T-helper 1 cell treated with Interleukin-12 subunit alpha and Interleukin-12 subunit beta and Interleukin-4 antibody, amounts not matched to agents 30 μg/mL and 1 μg/mL, for 36 hours (primary cell): ENCODE measurements around the gene C16orf95.

Experiments
- H3K27ac Mint-ChIP-seq: one replicate; pipeline ENCODE4 v1.8.0; 2021; ENCODE audit warnings: mild to moderate bottlenecking, mixed read lengths
- H3K27me3 Mint-ChIP-seq: one replicate; pipeline ENCODE4 v1.8.0; 2021; ENCODE audit warnings: low read depth, mixed read lengths
- H3K36me3 Mint-ChIP-seq: one replicate; pipeline ENCODE4 v1.8.0; 2021; ENCODE audit warnings: low read depth, mixed read lengths
- H3K4me1 Mint-ChIP-seq: one replicate; pipeline ENCODE4 v1.8.0; 2021; ENCODE audit warnings: low read depth, mixed read lengths
- H3K4me3 Mint-ChIP-seq: one replicate; pipeline ENCODE4 v1.8.0; 2021; ENCODE audit warnings: mild to moderate bottlenecking, moderate library complexity, mixed read lengths
- H3K9me3 Mint-ChIP-seq: one replicate; pipeline ENCODE4 v1.8.0; 2021; ENCODE audit warnings: mixed read lengths

Gene C16orf95

DNA sequence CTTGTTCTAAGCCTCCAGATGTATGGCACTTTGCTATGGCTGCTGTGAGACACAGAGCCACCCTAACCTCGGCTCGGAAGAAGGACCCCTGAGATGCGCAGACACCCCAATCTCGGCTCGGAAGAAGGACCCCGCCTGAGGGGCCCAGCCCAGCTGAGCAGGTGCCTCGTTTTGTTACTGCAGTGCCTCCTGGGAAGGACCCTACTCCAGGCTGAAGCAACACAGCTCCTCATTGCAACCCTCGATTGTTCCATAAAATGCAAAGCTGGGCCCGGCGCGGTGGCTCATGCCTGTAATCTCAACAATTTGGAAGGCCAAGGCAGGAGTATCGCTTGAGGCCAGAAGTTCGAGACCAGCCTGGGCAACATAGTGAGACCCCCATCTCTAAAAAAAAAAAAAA is 61.3 kb downstream of the C16orf95 start:
- no peak overlapping the region for H3K27ac Mint-ChIP-seq
- H3K36me3 Mint-ChIP-seq: peaks cover 2% of the 10 kb centered on the region
- no peaks in the 10 kb centered on the region for H3K4me1 Mint-ChIP-seq
- H3K27me3 Mint-ChIP-seq: no peaks in the 10 kb centered on the region
- no peak overlapping the region for H3K4me3 Mint-ChIP-seq
- H3K9me3 Mint-ChIP-seq: peaks cover 8% of the 10 kb centered on the region

- Mint-ChIP-seq H3K4me3 (no peak overlapping the region), H3K27ac (no peak overlapping the region)
Measured at GRCh38 chr16:87254734-87255133, 62.5 kb downstream of the C16orf95 start.

DNA sequence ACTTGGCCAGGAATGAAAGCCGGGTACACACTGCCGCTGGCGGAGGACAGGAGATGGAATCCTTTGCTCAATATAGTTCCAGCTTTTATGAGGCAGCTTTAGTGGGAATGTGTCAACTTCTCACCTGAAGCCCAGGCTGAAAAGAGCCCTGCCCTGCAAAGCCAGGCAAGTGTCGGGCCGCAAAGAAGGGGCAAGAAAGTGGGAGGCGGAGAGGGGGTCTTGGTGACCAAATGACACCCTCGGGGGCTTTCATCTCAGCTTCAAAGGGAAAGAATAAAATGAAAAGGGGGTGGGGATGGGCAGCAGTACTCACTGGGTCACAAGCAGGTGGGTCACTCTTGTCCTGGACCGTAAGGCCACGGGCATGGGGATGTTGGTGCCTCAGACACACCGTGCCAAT is 62.9 kb downstream of the C16orf95 start:
- Mint-ChIP-seq H3K4me3 (no peak overlapping the region), H3K27me3 (no peaks in the 10 kb centered on the region)

More at GRCh38 chr16:87254734-87255133, 62.5 kb downstream of the C16orf95 start:
- no peaks in the 10 kb centered on the region for H3K4me1 Mint-ChIP-seq
- no peaks in the 10 kb centered on the region for H3K36me3 Mint-ChIP-seq
- H3K27me3 Mint-ChIP-seq: no peaks in the 10 kb centered on the region
- no peaks in the 10 kb centered on the region for H3K9me3 Mint-ChIP-seq

GRCh38 chr16:87253536-87253935 is 63.7 kb downstream of the C16orf95 start:
- Mint-ChIP-seq H3K27ac (no peak overlapping the region), H3K27me3 (no peaks in the 10 kb centered on the region), H3K4me1 (peaks cover 5% of the 10 kb centered on the region), H3K9me3 (no peaks in the 10 kb centered on the region), H3K36me3 (no peaks in the 10 kb centered on the region), H3K4me3 (no peak overlapping the region)

More for the DNA sequence above, 62.9 kb downstream of the C16orf95 start:
- H3K27ac Mint-ChIP-seq: no peak overlapping the region
- no peaks in the 10 kb centered on the region for H3K9me3 Mint-ChIP-seq
- no peaks in the 10 kb centered on the region for H3K36me3 Mint-ChIP-seq
- H3K4me1 Mint-ChIP-seq: no peaks in the 10 kb centered on the region
